ACC112 (cell line): Measurements from ENCODE around the gene PTH1R.

Source experiments
- H2AFZ ChIP-seq: fragments of 200-600 bp; sonication (generic); one replicate; pipeline ENCODE4 v1.6.0; 2017; ENCODE audit warnings: antibody characterized with exemption, low read length; ENCODE audit not compliant: unreplicated experiment
- H3K27ac ChIP-seq: fragments of 200-600 bp; sonication (generic); 2 replicates; pipeline ENCODE4 v1.5.1; 2014; ENCODE audit warnings: low read depth, mild to moderate bottlenecking, antibody characterized with exemption, low read length, moderate library complexity
- H3K27me3 ChIP-seq: fragments of 200-600 bp; sonication (generic); 2 replicates; pipeline ENCODE4 v1.6.1; 2014; ENCODE audit warnings: mild to moderate bottlenecking, antibody characterized with exemption, low read length, moderate library complexity, mixed read lengths; ENCODE audit not compliant: insufficient read depth
- H3K36me3 ChIP-seq: fragments of 200-600 bp; sonication (generic); 2 replicates; pipeline ENCODE4 v1.6.1; 2016; ENCODE audit warnings: mild to moderate bottlenecking, antibody characterized with exemption, low read length, moderate library complexity, mixed read lengths; ENCODE audit not compliant: insufficient read depth
- H3K4me1 ChIP-seq: fragments of 200-600 bp; sonication (generic); one replicate; pipeline ENCODE4 v1.6.1; 2016; ENCODE audit warnings: low read length, mixed read lengths; ENCODE audit not compliant: insufficient read depth, unreplicated experiment, control insufficient read depth
- H3K4me3 ChIP-seq: fragments of 200-600 bp; sonication (generic); 2 replicates; pipeline ENCODE4 v1.5.1; 2014; ENCODE audit warnings: mild to moderate bottlenecking, low read depth, low read length
- H3K79me2 ChIP-seq: fragments of 200-600 bp; sonication (generic); one replicate; pipeline ENCODE4 v1.6.0; 2016; ENCODE audit warnings: low read length; ENCODE audit not compliant: control insufficient read depth, unreplicated experiment, insufficient read depth

PTH1R gene

DNA sequence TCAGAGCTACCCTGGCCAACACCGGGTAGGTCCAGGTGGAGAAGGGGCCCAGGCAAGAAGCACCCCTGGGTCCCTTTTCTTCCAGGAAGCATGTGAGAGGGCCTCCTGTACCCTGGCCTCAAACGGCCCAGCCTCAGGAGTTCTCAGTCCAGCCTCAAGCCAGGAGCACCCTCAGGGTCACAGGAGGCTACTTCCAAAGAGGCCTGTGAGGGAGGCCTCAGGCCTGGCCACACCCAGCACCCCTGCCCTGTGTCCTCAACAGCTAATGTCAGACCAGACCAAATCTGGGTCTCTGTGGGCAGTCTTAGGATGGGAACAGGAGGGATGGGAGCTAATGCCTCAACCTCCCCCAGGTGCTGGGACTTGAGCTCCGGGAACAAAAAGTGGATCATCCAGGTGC is 23.5 kb downstream of the PTH1R start:
- H3K36me3 ChIP-seq: no peaks in the 10 kb centered on the region
- H3K79me2 ChIP-seq: no peaks in the 10 kb centered on the region
- H3K4me3 ChIP-seq: no peak overlapping the region
- no peak overlapping the region for H3K27ac ChIP-seq
- H2AFZ ChIP-seq: no peak overlapping the region
- H3K27me3 ChIP-seq: no peaks in the 10 kb centered on the region
- H3K4me1 ChIP-seq: peaks cover 10% of the 10 kb centered on the region

DNA sequence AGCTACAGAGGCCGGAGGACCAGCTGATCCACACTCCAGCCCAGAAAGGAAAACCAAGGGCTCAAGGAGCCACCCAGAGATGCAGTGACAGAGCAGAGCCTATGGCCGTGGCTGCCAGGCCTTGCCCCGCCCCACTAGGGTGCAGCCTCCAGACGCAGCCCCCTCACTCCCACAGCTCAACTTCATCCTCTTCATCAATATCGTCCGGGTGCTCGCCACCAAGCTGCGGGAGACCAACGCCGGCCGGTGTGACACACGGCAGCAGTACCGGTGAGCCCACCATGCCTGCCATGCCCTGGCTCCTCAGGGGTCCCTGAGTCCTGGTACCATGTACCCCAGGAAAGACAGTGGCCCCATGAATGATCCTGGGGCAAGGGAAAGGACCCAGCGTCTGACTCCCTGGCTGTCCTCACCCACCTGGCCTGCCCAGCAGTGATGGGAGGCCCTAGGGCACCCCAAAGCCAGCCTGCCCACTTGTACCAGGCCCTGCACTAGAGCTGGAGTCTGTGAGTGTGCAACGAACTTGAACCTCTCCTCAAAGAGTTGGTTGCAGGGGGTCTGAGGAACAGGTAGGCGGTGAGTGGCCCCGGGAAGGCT is 24.2 kb downstream of the PTH1R start:
- H3K36me3 ChIP-seq: no peaks in the 10 kb centered on the region
- no peak overlapping the region for H3K4me3 ChIP-seq
- H3K27ac ChIP-seq: no peak overlapping the region
- no peak overlapping the region for H2AFZ ChIP-seq
- no peaks in the 10 kb centered on the region for H3K27me3 ChIP-seq
- no peaks in the 10 kb centered on the region for H3K79me2 ChIP-seq
- H3K4me1 ChIP-seq: peaks cover 10% of the 10 kb centered on the region

DNA sequence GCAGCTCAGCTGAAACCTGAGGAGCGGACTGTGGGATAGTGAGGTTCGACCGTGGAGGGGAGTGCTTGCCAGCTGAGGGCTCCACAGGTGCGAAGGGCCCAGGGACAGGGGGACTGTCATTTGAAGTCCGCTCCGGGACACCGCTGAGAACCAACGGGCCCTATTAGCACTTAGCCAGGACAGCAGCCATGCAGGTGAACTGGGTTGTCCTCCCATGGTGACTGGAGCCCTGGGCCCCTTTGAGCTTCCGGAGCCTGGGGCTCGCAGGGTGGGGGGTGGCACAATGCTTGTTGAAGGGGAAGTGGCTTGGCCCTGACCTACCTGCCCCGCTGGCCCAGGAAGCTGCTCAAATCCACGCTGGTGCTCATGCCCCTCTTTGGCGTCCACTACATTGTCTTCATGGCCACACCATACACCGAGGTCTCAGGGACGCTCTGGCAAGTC is 24.7 kb downstream of the PTH1R start:
- no peak overlapping the region for H3K27ac ChIP-seq
- H3K36me3 ChIP-seq: no peaks in the 10 kb centered on the region
- H2AFZ ChIP-seq: no peak overlapping the region
- peaks cover 10% of the 10 kb centered on the region for H3K4me1 ChIP-seq
- no peaks in the 10 kb centered on the region for H3K79me2 ChIP-seq
- H3K4me3 ChIP-seq: no peak overlapping the region
- no peaks in the 10 kb centered on the region for H3K27me3 ChIP-seq

DNA sequence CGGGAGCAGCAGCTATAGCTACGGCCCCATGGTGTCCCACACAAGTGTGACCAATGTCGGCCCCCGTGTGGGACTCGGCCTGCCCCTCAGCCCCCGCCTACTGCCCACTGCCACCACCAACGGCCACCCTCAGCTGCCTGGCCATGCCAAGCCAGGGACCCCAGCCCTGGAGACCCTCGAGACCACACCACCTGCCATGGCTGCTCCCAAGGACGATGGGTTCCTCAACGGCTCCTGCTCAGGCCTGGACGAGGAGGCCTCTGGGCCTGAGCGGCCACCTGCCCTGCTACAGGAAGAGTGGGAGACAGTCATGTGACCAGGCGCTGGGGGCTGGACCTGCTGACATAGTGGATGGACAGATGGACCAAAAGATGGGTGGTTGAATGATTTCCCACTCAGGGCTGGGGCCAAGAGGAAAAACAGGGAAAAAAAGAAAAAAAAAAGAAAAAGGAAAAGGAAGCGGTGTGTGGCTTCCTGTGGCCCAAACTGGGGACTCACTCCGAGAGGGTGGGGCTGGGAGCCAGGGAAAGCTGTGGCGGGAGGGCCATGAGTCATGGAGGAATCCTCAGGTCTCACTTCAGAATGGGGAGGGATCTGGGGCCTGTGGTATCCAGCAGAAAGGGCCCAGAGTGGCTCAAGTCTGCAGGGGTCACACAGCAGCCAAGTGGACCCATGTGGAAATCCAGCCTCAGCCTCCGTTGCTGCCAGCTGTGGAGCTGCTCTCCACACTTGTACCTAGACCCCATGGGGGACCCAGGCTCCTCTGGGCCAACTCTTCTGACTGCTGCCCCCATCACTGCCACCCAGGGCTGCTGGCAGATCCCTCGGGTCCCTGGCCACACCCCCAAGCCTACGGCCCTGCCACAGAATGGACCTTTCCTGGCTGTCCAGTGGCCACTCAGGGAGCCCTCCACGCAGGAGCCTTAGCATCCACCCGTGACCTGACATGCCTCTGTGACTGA is 26.1 kb downstream of the PTH1R start:
- no peaks in the 10 kb centered on the region for H3K79me2 ChIP-seq
- H3K36me3 ChIP-seq: no peaks in the 10 kb centered on the region
- no peak overlapping the region for H2AFZ ChIP-seq
- H3K27ac ChIP-seq: no peak overlapping the region
- H3K4me3 ChIP-seq: no peak overlapping the region
- peaks cover 17% of the 10 kb centered on the region for H3K4me1 ChIP-seq
- no peaks in the 10 kb centered on the region for H3K27me3 ChIP-seq

DNA sequence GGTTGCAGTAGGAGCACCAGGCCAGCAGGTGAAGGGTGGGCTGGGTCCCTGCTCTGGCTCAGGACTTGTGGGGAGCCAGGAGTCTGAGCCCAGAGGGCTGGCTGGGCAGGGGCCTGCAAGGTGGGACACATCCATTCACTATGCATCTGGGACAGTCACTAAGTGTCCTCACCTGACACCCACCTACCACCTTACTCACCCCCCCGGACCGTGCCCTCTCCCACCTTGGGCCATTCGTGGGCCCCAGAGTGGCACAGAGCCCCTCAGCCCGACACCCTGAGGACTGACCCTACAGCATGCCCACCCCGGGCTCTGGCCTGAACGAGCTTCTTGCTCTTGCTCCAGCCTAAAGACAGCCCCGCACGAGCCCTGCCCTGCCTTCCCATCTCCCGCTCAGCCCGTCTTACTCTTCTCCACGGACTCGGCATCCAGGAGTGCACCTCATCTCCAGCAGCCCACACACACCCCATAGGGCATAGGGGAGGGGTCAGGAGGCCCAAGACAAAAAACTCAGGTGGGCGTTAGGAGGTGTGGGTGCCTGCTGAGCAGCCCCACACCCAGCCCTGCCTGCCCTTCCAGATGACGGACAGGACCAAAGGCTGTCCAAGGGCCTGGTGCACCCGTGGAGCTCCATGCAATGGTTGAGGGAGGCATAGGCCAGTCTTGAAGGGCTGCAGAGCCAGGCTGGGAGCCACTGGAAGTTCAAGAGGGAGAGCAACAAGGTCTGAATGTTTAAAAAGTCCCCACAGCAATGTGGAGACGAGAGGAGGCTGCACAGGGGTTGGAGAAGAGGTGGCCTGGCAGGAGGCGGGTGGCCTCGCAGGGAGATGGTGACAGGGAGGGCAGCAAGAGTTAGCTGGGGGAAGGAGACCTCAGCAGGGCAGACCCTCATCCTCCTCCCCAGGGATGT is 27.0 kb downstream of the PTH1R start:
- Histone ChIP-seq H2AFZ (no peak overlapping the region), H3K27ac (no peak overlapping the region), H3K4me1 (peaks cover 26% of the 10 kb centered on the region), H3K27me3 (no peaks in the 10 kb centered on the region), H3K79me2 (no peaks in the 10 kb centered on the region), H3K4me3 (no peak overlapping the region), H3K36me3 (no peaks in the 10 kb centered on the region)

DNA sequence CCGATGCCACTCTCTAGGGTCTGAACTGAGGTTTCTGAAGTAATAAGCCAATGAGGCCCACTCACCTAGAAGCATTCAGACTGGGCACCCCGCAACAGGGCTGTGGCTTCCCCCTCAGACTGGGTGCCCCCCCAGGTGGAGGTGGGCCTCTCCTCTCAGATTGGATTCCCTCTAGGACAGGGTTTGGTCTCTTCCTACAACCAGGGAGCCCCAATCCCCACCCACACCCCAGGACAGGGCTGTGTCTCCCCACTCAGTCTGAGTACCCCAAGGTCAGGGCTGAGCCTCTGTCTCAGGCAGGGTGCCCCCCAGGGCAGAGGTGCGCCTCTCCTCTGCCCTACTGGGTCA is 27.7 kb downstream of the PTH1R start:
- Histone ChIP-seq H3K4me1 (peaks cover 26% of the 10 kb centered on the region), H3K36me3 (no peaks in the 10 kb centered on the region), H3K27me3 (no peaks in the 10 kb centered on the region), H3K27ac (no peak overlapping the region), H2AFZ (no peak overlapping the region), H3K79me2 (no peaks in the 10 kb centered on the region), H3K4me3 (no peak overlapping the region)

DNA sequence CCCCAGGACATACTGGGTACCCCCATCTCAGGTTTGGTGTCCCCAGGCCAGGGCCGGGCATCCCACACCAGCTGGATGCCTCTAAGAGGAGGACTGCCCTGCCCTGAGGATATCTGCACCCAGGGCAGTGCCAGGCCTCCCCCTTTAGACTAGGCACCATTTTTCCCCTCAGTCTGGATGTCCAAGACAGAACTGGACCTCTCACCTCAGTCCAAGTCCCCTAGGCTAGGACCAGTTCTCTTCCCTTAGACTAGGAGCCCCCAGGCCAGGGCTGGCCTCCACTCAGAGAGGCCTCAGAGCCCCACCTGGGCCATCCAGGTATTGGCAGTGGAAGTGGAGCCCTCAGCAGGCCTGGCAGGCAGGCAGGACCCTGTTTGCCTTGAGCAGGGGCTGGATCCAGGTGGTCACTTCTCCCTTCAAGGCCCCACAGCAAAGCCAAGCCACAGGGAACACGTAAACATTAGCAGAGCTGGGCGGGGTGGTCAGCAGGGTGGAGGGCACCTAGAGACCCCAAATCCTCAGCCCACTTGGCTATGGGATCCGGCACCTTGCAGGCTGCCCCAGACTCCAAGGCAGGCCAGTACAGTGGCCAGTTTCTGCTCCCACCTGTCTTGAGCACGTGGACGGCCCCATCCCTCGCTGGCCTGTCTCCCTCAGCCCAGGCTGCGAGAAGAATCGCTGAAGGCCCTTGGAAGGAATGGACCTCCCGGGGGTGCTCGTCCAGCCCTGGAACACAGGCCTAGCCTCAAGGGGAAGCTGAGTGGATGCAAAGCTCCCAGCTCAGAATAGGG is 28.3 kb downstream of the PTH1R start:
- H3K79me2 ChIP-seq: no peaks in the 10 kb centered on the region
- no peaks in the 10 kb centered on the region for H3K36me3 ChIP-seq
- H3K27ac ChIP-seq: no peak overlapping the region
- H3K27me3 ChIP-seq: no peaks in the 10 kb centered on the region
- no peak overlapping the region for H3K4me3 ChIP-seq
- H2AFZ ChIP-seq: no peak overlapping the region
- peaks cover 26% of the 10 kb centered on the region for H3K4me1 ChIP-seq

DNA sequence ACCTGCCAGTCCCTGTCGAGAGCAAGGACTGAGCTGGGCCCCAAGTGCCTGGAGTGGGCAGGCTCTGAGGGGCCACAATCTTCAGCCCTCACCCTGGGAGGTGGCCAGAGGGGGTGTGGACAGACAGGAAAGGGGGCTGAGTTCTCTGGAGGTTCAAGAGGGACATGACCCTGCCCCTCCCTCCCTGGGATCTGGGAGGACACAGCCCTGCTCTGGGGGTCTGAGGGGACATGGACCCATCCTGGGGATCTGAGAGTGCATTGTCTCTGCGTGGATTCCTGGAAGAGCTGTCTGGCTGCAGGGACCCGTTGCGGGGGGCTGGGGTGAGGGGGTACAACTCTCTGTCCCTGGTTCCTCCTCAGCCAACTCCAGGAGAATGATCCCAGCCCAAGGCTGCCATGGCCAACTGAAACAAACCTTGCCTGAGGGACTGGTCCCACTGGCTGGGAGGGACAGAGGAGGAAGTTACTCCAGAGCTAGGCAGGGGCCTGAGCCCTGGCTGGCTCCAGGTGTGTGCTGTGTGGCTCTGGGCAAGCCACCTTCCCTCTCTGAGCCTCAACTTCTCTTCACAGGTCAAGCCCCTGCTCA is 29.0 kb downstream of the PTH1R start:
- Histone ChIP-seq H3K27me3 (no peaks in the 10 kb centered on the region), H2AFZ (no peak overlapping the region), H3K36me3 (no peaks in the 10 kb centered on the region), H3K79me2 (no peaks in the 10 kb centered on the region), H3K4me3 (no peak overlapping the region), H3K27ac (no peak overlapping the region), H3K4me1 (peaks cover 26% of the 10 kb centered on the region)

DNA sequence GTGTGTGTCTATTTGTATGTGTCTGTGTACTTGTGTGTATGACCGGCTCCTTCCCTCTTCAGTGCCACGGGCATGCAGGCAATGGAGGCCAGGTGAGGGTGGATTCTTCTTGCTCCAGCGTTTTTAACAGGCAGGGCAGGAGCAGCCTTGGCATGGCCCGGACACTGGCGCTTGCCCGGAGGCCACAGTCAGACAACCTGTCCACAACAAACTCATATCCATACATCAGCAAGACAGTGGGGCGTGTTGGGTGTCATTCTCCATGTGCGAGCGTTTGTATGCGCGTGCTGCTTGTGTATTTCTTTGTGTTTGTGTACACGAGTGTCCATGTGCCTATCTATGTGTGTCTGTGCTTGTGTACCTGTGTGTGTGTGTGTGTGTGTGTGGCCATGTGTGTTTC is 29.8 kb downstream of the PTH1R start:
- Histone ChIP-seq H2AFZ (no peak overlapping the region), H3K27ac (no peak overlapping the region), H3K79me2 (no peaks in the 10 kb centered on the region), H3K4me1 (peaks cover 26% of the 10 kb centered on the region), H3K27me3 (no peaks in the 10 kb centered on the region), H3K36me3 (no peaks in the 10 kb centered on the region), H3K4me3 (no peak overlapping the region)

DNA sequence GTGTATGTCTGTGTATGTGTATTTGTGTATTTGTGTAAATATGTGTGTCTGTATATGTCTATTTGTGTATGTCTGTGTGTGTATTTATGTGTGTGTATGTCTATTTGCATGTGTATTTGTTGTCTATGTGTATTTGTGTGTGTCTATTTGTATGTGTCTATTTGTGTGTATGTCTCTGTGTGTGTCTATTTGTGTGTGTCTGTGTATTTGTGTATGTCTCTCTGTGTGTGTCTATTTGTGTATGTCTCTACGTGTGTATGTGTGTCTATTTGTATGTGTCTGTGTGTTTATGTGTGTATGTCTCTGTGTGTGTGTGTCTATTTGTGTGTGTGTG is 30.4 kb downstream of the PTH1R start:
- Histone ChIP-seq H2AFZ (no peak overlapping the region), H3K4me1 (peaks cover 26% of the 10 kb centered on the region)

More for the DNA sequence above, 30.4 kb downstream of the PTH1R start:
- H3K79me2 ChIP-seq: no peaks in the 10 kb centered on the region
- no peak overlapping the region for H3K4me3 ChIP-seq
- no peak overlapping the region for H3K27ac ChIP-seq
- no peaks in the 10 kb centered on the region for H3K36me3 ChIP-seq
- no peaks in the 10 kb centered on the region for H3K27me3 ChIP-seq
